AG20443 (cell line): ENCODE measurements around the gene VEGFB.
A peak's percentile ranks its signal among the peaks of the same experiment; 100 is the strongest.

ENCODE experiments used
- DNase-seq: peaks from one replicate; pipeline ENCODE4 v3.0.0; 2012; ENCODE audit warnings: low spot score, mixed read lengths

VEGFB gene

DNA sequence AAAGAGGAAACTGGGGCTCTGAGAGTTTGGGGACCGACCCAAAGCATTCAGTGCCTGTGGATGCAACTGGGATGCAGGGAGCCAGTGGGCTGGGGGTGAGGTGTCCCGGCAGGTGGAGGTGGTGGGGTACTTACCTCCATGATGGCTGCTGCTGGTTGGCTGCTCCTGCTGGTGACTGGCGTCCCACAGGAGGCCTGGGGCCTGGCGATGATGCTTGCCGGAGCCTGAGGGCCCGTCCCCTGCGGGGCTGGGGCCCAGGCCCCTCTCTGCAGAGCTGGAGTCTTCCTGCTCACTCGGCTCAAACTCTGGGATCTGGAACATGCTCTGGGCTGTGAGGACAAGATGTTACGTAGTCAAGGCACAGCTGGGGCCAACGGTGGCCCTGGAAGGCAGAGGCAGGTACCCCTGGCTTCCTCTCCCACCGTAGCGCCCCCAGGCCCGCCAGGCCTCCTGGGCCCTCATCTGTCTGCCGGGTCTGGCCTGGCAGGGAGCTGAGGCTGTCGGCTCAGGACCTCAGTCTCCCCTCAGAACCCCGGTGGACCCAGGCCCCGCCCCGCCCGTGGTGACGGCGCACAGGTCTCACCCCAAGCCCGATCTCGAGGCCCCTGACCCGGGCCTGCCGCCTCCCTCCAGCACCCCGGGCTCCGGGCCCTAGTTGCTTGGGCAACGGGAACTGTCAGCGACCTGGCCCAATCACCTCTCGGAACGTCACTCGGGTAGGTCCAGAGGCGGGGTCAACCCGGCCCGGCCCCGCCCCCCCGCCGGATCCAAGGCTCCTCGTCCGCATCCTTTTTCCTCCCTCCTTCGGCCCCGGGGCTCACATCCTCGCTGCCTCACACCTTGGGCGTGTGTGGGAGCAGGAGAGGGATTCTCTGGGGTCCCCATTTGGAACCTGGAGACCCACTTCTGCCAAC, 49.9 kb downstream of the VEGFB start, which contains the start of gene BAD:
Gene BAD, minus strand, starts transcription at position 618 of the 914 bp plus-strand sequence. Its CDS starts 297 bp downstream, at position 321.
- DNase-seq: peak; percentile 98

DNA sequence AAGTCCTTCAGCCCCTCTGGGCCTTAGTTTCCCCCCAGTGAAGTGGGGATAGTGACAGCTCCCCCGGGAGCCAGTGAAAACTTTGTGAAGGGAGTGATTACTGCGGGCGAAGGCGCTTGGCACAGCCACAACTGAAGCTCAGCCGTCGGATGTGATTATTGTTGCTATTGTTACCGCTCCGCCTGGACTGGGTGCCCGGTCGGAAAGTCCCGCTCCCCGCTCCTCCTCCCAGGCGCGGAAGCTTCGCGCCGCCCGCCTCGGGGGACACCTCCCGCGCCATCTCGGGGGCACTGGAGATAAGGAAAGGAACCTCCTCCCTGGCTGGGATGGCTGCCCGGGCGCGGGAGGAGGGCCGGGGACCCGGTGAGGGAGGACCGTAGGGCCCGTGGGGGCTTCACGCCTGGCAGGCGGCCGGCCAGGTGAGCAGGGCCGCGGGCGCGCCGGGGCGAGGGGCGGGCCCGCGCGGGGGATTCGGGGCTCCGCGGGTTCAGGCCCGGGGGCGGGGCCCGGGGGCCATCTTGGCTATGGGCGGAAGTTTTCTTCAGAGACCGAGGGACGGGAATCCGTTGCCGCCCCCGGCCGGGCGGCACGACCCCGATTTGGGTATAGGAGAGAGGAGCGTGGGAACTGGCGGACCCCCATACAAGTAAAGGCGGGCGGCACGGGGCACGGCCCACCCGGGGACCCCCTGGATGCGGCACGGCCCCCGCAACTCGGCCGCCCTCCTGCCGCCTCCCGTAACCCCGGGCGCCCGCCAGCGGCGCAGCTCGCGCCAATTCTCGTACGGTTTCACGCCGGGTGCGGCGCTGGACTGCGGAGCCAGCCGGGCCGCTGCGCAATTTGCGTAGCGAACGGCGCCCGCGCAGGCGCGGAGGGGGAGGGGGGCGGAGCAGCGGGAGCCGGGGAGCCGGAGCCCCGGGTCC, 50.8 kb downstream of the VEGFB start, which contains the start of gene GPR137:
Gene GPR137, plus strand, starts transcription at position 887 of the 923 bp plus-strand sequence. CDS start 677 bp downstream, outside the sequence.
- peak; percentile 96 for DNase-seq

DNA sequence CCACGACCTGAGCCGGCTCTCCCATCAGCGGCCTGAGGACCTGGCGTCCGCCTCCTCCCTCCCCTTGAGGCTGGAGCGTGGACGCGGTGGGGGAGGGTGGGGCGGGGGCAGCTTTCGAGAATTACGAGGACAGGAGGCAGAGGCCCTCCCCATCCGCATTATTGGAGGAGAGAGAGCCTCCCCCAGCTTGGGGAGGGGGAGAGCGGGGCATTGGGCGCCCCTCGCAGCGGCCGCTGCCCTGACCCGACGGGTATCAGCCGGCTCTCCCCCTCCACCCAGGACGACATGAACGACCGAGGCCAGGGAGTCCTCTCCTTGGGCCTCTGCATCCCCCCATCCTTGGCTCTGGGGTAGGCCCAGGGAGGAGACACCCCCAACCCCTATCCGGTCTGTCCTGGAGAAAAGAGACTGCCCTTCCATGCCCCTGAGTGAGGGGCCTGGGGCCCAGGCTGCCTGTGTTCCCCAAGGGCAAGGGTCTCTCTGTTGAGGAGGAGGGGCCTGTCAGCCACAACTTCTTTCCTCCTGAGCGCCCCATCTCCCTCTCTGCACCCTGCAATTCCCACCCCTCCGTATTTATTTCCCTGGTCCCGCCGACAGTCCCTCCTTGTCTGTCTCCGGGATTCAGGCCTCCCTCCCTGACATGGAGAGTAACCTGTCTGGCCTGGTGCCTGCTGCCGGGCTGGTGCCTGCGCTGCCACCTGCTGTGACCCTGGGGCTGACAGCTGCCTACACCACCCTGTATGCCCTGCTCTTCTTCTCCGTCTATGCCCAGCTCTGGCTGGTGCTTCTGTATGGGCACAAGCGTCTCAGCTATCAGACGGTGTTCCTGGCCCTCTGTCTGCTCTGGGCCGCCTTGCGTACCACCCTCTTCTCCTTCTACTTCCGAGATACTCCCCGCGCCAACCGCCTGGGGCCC, 51.8 kb downstream of the VEGFB start:
- no peak for DNase-seq

DNA sequence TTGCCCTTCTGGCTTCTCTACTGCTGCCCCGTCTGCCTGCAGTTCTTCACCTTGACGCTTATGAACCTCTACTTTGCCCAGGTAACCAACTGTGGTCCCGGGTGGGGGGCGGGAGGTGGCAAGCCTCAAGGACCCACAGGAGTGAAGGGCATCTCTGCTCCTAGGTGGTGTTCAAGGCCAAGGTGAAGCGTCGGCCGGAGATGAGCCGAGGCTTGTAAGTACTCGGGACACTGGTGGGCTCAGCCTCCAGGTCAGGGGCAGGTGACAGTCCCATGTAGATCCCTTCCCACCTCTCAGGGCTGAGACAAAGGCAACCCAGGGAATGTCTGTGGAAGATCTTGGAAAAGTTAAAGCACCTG, 52.4 kb downstream of the VEGFB start:
- DNase-seq: no peak

DNA sequence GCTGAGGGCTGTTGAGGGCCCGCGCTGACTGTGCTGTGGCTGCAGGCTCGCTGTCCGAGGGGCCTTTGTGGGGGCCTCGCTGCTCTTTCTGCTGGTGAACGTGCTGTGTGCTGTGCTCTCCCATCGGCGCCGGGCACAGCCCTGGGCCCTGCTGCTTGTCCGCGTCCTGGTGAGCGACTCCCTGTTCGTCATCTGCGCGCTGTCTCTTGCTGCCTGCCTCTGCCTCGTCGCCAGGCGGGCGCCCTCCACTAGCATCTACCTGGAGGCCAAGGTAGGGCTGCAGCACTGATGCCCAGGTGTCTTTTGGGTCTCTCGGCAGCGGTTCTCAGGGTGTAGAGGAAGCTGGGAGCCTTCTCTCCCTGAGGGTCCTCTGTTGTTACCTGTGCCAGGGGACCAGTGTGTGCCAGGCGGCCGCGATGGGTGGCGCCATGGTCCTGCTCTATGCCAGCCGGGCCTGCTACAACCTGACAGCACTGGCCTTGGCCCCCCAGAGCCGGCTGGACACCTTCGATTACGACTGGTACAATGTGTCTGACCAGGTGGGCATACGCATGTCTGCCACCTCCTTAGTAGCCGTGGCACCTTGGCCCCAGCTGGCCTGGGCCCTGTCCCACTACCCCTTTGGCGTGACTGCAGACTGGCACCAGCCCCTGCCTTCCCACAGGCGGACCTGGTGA, 53.4 kb downstream of the VEGFB start:
- no peak for DNase-seq

DNA sequence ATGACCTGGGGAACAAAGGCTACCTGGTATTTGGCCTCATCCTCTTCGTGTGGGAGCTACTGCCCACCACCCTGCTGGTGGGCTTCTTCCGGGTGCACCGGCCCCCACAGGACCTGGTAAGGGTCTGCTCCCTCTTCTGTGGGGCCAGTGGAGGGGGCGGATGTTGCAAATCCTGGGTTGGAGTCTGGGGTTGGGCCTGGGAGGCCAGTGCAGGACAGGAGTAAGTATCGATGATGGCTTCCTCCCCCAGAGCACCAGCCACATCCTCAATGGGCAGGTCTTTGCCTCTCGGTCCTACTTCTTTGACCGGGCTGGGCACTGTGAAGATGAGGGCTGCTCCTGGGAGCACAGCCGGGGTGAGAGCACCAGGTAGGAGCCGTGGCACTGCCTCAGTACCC, 54.0 kb downstream of the VEGFB start:
- no peak for DNase-seq
